Sigmoid colon (tissue), 7 donors: ENCODE results near the gene MYADM. TPM values are rescaled to one million over a fixed set of nuclear protein-coding genes. Genes with fewer than 3 reads are reported as not detected.
A peak's percentile ranks its signal among the peaks of the same experiment; 100 is the strongest.

Experiments
- DNase-seq: peaks from one replicate; pipeline ENCODE4 v3.0.0-alpha.2; 2019
- H3K27ac ChIP-seq, 4 donors: fragments of 200-600 bp; sonication (generic); one replicate each; pipeline ENCODE4 v1.5.1; 2016 to 2019; ENCODE audit warnings: mild to moderate bottlenecking in 1 of 4
- H3K27me3 ChIP-seq, 3 donors: fragments of 200-600 bp; sonication (generic); one replicate each; pipeline ENCODE4 v1.5.1; 2019; ENCODE audit warnings: mild to moderate bottlenecking in 1 of 3
- H3K36me3 ChIP-seq, 4 donors: fragments of 200-600 bp; sonication (generic); one replicate each; pipeline ENCODE4 v1.5.1; 2016 to 2019
- H3K4me1 ChIP-seq, 4 donors: fragments of 200-600 bp; sonication (generic); one replicate each; pipeline ENCODE4 v1.5.1; 2017 to 2019
- H3K4me3 ChIP-seq, 4 donors: fragments of 200-600 bp; sonication (generic); one replicate each; pipeline ENCODE4 v1.5.1; 2017 to 2019; ENCODE audit warnings: mild to moderate bottlenecking in 2 of 4, moderate library complexity in 1 of 4
- H3K9me3 ChIP-seq, 4 donors: fragments of 200-600 bp in 3 of 4; sonication (generic) in 3 of 4; one replicate each; pipeline versions ENCODE4 v1.5.1 to v1.6.1; 2013 to 2019
- EP300 ChIP-seq, 4 donors: sonication (generic); formaldehyde crosslinking; IDR thresholded peaks; one replicate each; pipeline ENCODE4 v1.6.1; 2017; ENCODE audit warnings: antibody characterized with exemption in 4 of 4
- POLR2A ChIP-seq, 2 donors: fragments of 450-650 bp; IDR thresholded peaks; one replicate each; pipeline ENCODE4 v1.6.1; 2016; ENCODE audit warnings: antibody characterized with exemption in 2 of 2, mild to moderate bottlenecking in 2 of 2, moderate library complexity in 2 of 2
- POLR2AphosphoS5 ChIP-seq, 4 donors: sonication (generic); formaldehyde crosslinking; IDR thresholded peaks; one replicate each; pipeline ENCODE4 v1.6.1; 2017; ENCODE audit warnings: antibody characterized with exemption in 4 of 4
- WGBS, 2 donors: extraction: QIAGEN DNeasy Blood & Tissue Kit; methylation state at CpG; one replicate each; pipeline ENCODE4 v1.1.7; 2013; 5-methylcytosine and 5-hydroxymethylcytosine counted together
- intact Hi-C: fragments of 100-400 bp; cut with DNase I; formaldehyde crosslinking; loops from one replicate; pipeline ENCODE4 v1.15.1; 2023
- polyA plus RNA-seq, 3 donors: library from polyadenylated mRNA; stranded (reverse); fragments of 200-250 nt; gene quantifications; one replicate each; pipeline ENCODE4 v1.2.3, GENCODE V29; 2013
- total RNA-seq, 4 donors: library from RNA; depleted of rRNA; stranded (reverse); fragments of >200 nt; gene quantifications; one replicate each; pipeline ENCODE4 v1.1.0, GENCODE V29; 2016
- TF ChIP-seq, protein P1 (sequence below), 4 experiments: fragments of 450-650 bp in 3 of 4; fragments of 200-600 bp in 1 of 4; IDR thresholded peaks; one replicate each; pipeline ENCODE4 v1.5.1; 2016 to 2019; ENCODE audit warnings: antibody characterized with exemption in 4 of 4, mild to moderate bottlenecking in 3 of 4, moderate library complexity in 2 of 4
- donor health status: healthy with polysubstance abuse.
- donor health status: Bipolar disorder and iron deficiency.
- donor health status: healthy.

The MYADM gene
- total and polyA plus RNA-seq, 7 donors, result 7.9 to 189 (median 65.5) TPM

DNA sequence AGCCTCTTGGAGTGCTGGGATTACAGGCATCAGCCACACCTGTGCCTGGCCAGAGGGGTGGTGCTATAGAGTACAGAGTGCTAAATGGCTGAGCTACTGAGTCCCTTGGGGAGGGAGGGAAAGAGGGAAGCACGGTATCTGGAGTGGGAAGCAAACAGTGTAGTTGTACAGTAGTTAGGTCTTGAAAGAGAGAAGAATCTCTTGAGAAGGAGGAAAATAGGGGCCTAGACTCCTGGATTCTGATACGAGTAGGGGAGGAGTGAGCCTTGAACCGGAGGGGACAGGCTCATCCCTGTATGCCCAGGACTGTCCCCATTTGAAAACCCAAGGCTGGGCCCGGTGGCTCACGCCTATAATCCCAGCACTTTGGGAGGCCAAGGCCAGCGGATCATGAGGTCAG lies 5.1 kb downstream of the MYADM start:
- 73 to 84% methylated on average over 6 of the region's 6 CpGs for WGBS, 2 donors
- Histone ChIP-seq H3K36me3 (peaks cover 12 to 45% (median 30%) of the 10 kb centered on the region in 4 donors), H3K27ac (peak overlapping the region in 3 of 4 donors; percentile 13 to 94 (median 39)), H3K9me3 (no peaks in the 10 kb centered on the region), H3K4me1 (peaks cover 0 to 80% (median 72%) of the 10 kb centered on the region in 4 donors), H3K4me3 (no peak overlapping the region), H3K27me3 (no peaks in the 10 kb centered on the region)
- no peak for DNase-seq
- TF ChIP-seq, protein P1, sequence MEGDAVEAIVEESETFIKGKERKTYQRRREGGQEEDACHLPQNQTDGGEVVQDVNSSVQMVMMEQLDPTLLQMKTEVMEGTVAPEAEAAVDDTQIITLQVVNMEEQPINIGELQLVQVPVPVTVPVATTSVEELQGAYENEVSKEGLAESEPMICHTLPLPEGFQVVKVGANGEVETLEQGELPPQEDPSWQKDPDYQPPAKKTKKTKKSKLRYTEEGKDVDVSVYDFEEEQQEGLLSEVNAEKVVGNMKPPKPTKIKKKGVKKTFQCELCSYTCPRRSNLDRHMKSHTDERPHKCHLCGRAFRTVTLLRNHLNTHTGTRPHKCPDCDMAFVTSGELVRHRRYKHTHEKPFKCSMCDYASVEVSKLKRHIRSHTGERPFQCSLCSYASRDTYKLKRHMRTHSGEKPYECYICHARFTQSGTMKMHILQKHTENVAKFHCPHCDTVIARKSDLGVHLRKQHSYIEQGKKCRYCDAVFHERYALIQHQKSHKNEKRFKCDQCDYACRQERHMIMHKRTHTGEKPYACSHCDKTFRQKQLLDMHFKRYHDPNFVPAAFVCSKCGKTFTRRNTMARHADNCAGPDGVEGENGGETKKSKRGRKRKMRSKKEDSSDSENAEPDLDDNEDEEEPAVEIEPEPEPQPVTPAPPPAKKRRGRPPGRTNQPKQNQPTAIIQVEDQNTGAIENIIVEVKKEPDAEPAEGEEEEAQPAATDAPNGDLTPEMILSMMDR (IDR thresholded peaks at IDR 0.05), result no peak
- no peak for TF ChIP-seq EP300 (IDR thresholded peaks at IDR 0.05)
- intact Hi-C loops, result no loop called here

DNA sequence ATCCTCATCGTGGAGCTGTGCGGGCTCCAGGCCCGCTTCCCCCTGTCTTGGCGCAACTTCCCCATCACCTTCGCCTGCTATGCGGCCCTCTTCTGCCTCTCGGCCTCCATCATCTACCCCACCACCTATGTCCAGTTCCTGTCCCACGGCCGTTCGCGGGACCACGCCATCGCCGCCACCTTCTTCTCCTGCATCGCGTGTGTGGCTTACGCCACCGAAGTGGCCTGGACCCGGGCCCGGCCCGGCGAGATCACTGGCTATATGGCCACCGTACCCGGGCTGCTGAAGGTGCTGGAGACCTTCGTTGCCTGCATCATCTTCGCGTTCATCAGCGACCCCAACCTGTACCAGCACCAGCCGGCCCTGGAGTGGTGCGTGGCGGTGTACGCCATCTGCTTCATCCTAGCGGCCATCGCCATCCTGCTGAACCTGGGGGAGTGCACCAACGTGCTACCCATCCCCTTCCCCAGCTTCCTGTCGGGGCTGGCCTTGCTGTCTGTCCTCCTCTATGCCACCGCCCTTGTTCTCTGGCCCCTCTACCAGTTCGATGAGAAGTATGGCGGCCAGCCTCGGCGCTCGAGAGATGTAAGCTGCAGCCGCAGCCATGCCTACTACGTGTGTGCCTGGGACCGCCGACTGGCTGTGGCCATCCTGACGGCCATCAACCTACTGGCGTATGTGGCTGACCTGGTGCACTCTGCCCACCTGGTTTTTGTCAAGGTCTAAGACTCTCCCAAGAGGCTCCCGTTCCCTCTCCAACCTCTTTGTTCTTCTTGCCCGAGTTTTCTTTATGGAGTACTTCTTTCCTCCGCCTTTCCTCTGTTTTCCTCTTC lies 6.3 kb downstream of the MYADM start:
- Histone ChIP-seq H3K36me3 (peaks cover 12 to 45% (median 30%) of the 10 kb centered on the region in 4 donors), H3K4me1 (peaks cover 0 to 86% (median 76%) of the 10 kb centered on the region in 4 donors), H3K27me3 (peaks cover 0 to 4% (median 0%) of the 10 kb centered on the region in 3 donors), H3K4me3 (no peak overlapping the region), H3K9me3 (no peaks in the 10 kb centered on the region), H3K27ac (peak overlapping the region in 2 of 4 donors; percentile 28 to 94)
- intact Hi-C loops, result no loop called here
- TF ChIP-seq, protein P1 (IDR thresholded peaks at IDR 0.05), result no peak
- peak in 1 of 4 donors; percentile 24 for TF ChIP-seq POLR2AphosphoS5 (IDR thresholded peaks at IDR 0.05)
- WGBS, 2 donors, result 93 to 94% methylated on average over 51 of the region's 51 CpGs
- DNase-seq, result no peak

DNA sequence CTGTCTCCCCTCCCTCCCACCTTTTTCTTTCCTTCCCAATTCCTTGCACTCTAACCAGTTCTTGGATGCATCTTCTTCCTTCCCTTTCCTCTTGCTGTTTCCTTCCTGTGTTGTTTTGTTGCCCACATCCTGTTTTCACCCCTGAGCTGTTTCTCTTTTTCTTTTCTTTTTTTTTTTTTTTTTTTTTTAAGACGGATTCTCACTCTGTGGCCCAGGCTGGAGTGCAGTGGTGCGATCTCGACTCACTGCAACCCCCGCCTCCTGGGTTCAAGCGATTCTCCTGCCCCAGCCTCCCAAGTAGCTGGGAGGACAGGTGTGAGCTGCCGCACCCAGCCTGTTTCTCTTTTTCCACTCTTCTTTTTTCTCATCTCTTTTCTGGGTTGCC lies 6.9 kb downstream of the MYADM start:
- Histone ChIP-seq H3K4me3 (no peak overlapping the region), H3K27me3 (peaks cover 0 to 10% (median 5%) of the 10 kb centered on the region in 3 donors), H3K27ac (peak overlapping the region in 1 of 4 donors; percentile 41), H3K9me3 (no peaks in the 10 kb centered on the region), H3K36me3 (peaks cover 12 to 45% (median 30%) of the 10 kb centered on the region in 4 donors), H3K4me1 (peaks cover 0 to 91% (median 82%) of the 10 kb centered on the region in 4 donors)
- 62 to 78% methylated on average over 6 of the region's 6 CpGs for WGBS, 2 donors
- no peak for DNase-seq
- TF ChIP-seq POLR2AphosphoS5 (IDR thresholded peaks at IDR 0.05) (no peak), POLR2A (IDR thresholded peaks at IDR 0.05) (no peak), EP300 (IDR thresholded peaks at IDR 0.05) (no peak)
- TF ChIP-seq, protein P1 (IDR thresholded peaks at IDR 0.05), result no peak
- intact Hi-C loops, result no loop called here

- DNase-seq, result no peak
- H3K36me3 ChIP-seq, result peaks cover 12 to 45% (median 28%) of the 10 kb centered on the region in 4 donors
- TF ChIP-seq, protein P1 (IDR thresholded peaks at IDR 0.05), result no peak
- TF ChIP-seq POLR2AphosphoS5 (IDR thresholded peaks at IDR 0.05) (no peak), POLR2A (IDR thresholded peaks at IDR 0.05) (no peak), EP300 (IDR thresholded peaks at IDR 0.05) (no peak)
- H3K27ac ChIP-seq, result peak overlapping the region in 3 of 4 donors; percentile 14 to 41 (median 32)
- peaks cover 0 to 82% (median 74%) of the 10 kb centered on the region in 4 donors for H3K4me1 ChIP-seq
- H3K27me3 ChIP-seq, result peaks cover 0 to 20% (median 5%) of the 10 kb centered on the region in 3 donors
- intact Hi-C loops, result no loop called here
- WGBS, 2 donors, result 85 to 86% methylated on average over 17 of the region's 17 CpGs
- no peak overlapping the region for H3K4me3 ChIP-seq
- H3K9me3 ChIP-seq, result no peaks in the 10 kb centered on the region
These were observed 8.1 kb downstream of the MYADM start for GRCh38 chr19:53875602-53876325.
